Heart right ventricle (tissue), 16 donors: ENCODE data around the gene ITPR3. TPM values are rescaled to one million over a fixed set of nuclear protein-coding genes. Genes with fewer than 3 reads are reported as not detected.
"Not testable (repeated sequence)": the region's sequence is repeated elsewhere in the genome, so short reads cannot be mapped to it uniquely, and the experiment has no call there.

Experiments
- ATAC-seq, 8 donors: fragments of 200-7000 bp; cut with Tn5 transposase; one replicate each; pipeline ENCODE4 v1.9.1; 2020; ENCODE audit warnings: mild to moderate bottlenecking in 8 of 8, moderate library complexity in 8 of 8, moderate number of reproducible peaks in 1 of 8
- DNase-seq, 2 donors: peaks; one replicate each; pipeline ENCODE4 v3.0.0-alpha.2; 2020
- H3K27ac ChIP-seq, 10 donors: fragments of 200-600 bp; sonication (generic) in 2 of 10; one replicate each; pipeline versions ENCODE4 v1.5.0 to v1.8.0; 2020 to 2022; ENCODE audit warnings: mild to moderate bottlenecking in 3 of 10
- H3K27me3 ChIP-seq, 7 donors: fragments of 200-600 bp; one replicate each; pipeline ENCODE4 v1.8.0; 2021 to 2022; ENCODE audit warnings: mild to moderate bottlenecking in 2 of 7
- H3K36me3 ChIP-seq, 9 donors: fragments of 200-600 bp; sonication (generic) in 1 of 9; one replicate each; pipeline versions ENCODE4 v1.5.0 to v1.8.0; 2020 to 2022; ENCODE audit warnings: mild to moderate bottlenecking in 2 of 9
- H3K4me1 ChIP-seq, 9 donors: fragments of 200-600 bp; sonication (generic) in 1 of 9; one replicate each; pipeline versions ENCODE4 v1.5.0 to v1.8.0; 2020 to 2022; ENCODE audit warnings: mild to moderate bottlenecking in 4 of 9
- H3K4me3 ChIP-seq, 10 donors: fragments of 200-600 bp; sonication (generic) in 2 of 10; one replicate each; pipeline versions ENCODE4 v1.5.0 to v1.8.0; 2020 to 2022; ENCODE audit warnings: mild to moderate bottlenecking in 7 of 10, moderate library complexity in 2 of 10
- H3K9me3 ChIP-seq, 11 donors: fragments of 200-600 bp in 10 of 11; sonication (generic) in 2 of 11; one replicate each; pipeline versions ENCODE4 v1.5.0 to v1.8.0; 2013 to 2022; ENCODE audit warnings: mild to moderate bottlenecking in 2 of 11, control low read depth in 1 of 11, moderate library complexity in 1 of 11
- CTCF ChIP-seq, 9 donors: fragments of 200-600 bp; sonication (generic) in 2 of 9; IDR thresholded peaks; one replicate each; pipeline versions ENCODE4 v1.5.0 to v1.8.0; 2021 to 2022; ENCODE audit warnings: antibody characterized with exemption in 9 of 9, mild to moderate bottlenecking in 5 of 9, moderate library complexity in 1 of 9
- WGBS, 2 donors: extraction: QIAGEN DNeasy Blood & Tissue Kit; methylation state at CpG; one replicate each; pipeline ENCODE4 v1.1.7; 2013; ENCODE audit warnings: inconsistent platforms in 1 of 2; 5-methylcytosine and 5-hydroxymethylcytosine counted together
- intact Hi-C, 10 donors: fragments of 100-400 bp; cut with DNase I; formaldehyde crosslinking; loops; one replicate each; pipeline versions ENCODE4 v1.11.1 to v1.14.2; 2022
- polyA plus RNA-seq, 2 donors: library from polyadenylated mRNA; stranded (reverse); fragments of 200-250 nt; gene quantifications; one replicate each; pipeline ENCODE4 v1.2.3, GENCODE V29; 2013
- total RNA-seq, 10 donors: library from RNA; stranded (reverse); fragmentation: NEBNext Ultra II Directional in 3 of 10; extraction: Animal tissue kit (Norgen Biotek cat#: 25700) in 3 of 10; gene quantifications; one replicate each; pipeline versions ENCODE4 v1.2.1 to v1.2.4, GENCODE V29; 2021 to 2023
- donor health status: Arrhythmogenic right ventricular cardiomyopathy.
- donor health status: ischemic (EF 13 %, LVEDD 7.1; RV severe dilation, severe dysfunction).
- donor health status: healthy with polysubstance abuse.
- donor health status: DM: no; HTN: yes; CAD: no.
- donor health status: DM: no; HTN: no; CAD: no.
- donor health status: ischemic (EF 25% LVEDD 6.9; RV normal size, moderate dysfunction).
- donor health status: ischemic (EF 25% LVEDD 5.7; RV mildly dilated, moderate dysfunction).
- donor health status: healthy.
- donor health status: DM: yes; HTN: yes; CAD: no.
- donor health status: Ischemic cardiomyopathy.
- donor health status: ischemic (EF 35%, LVEDD 5.7; RV mildly dilated, moderate dysfunction).
- donor health status: nonischemic (EF 11% LVEDD 7.7; RV severe dilation, severe dysfunction).
- donor health status: DM: yes; HTN: yes; CAD: no.
- donor health status: PGD.
- donor health status: ischemic (EF 29% LVEDD 5.4; RV normal size, mild dysfunction).
- donor health status: nonischemic (EF 23%, LVEDD 6.1; RV moderate dilation, normal function).

Gene ITPR3
- total and polyA plus RNA-seq, 12 donors = 3.2 to 16.7 (median 6.0) TPM

GRCh38 chr6:33593414-33593727, 27.8 kb upstream of the ITPR3 start:
- intact Hi-C loops = loop anchor here in 1 of 10 donors (10.0 kb wide), 1 partner anchor 161 kb away; no protein-coding TSS in a partner anchor
- DNase-seq (no peak), ATAC-seq (no peak)
- H3K4me1 ChIP-seq = peaks cover 16 to 47% (median 27%) of the 10 kb centered on the region in 9 donors
- H3K4me3 ChIP-seq = peak overlapping the region in 5 of 10 donors; percentile 5 to 30 (median 14)
- peaks cover 0 to 11% (median 0%) of the 10 kb centered on the region in 7 donors for H3K27me3 ChIP-seq
- H3K27ac ChIP-seq = no peak overlapping the region
- no peak for TF ChIP-seq CTCF (IDR thresholded peaks at IDR 0.05)
- 40 to 47% methylated on average over 4 of the region's 4 CpGs for WGBS, 2 donors
- H3K9me3 ChIP-seq = no peaks in the 10 kb centered on the region
- no peaks in the 10 kb centered on the region for H3K36me3 ChIP-seq

DNA sequence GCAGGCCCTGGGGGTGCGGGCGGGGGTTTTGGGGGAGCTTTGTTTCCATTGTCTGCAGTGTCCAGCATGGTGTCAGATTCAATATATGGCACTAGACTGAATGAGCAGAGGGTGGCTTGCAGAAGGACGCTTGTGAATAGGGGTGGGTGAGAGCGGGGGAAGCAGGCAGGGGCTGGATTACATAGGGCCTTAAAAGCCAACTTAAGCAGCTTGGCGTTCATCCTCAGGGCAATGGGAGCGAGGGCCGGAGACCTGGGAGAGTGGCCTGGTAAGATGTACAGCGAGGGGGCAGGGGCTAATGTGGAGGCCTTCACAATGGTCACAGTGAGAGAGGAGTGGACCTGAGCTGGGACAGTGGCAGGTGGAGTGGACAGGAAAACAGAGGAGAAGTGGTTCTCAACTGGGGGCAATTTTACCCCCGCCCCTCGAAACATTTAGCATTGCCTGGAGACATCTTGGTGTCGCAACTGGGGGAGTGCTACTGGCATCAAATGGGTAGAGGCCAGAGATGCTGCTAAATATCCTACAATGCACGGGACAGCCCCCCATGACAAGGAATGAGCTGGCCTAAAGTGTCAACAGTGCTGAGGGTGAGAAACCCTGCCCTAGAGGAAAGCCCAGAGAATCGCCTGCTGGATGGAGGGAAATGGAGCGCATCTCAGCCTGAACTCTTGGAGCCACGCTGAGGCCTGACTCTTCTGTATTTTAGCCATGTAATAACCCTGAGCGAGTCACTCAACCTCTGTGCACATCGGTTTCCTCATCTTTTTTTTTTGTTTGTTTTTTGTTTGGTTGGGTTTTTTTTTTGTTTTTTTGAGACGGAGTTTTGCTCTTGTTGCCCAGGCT, 25.9 kb upstream of the ITPR3 start:
- no peaks in the 10 kb centered on the region for H3K36me3 ChIP-seq
- no peak for ATAC-seq
- H3K27ac ChIP-seq = no peak overlapping the region
- no peaks in the 10 kb centered on the region for H3K9me3 ChIP-seq
- peaks cover 0 to 11% (median 0%) of the 10 kb centered on the region in 7 donors for H3K27me3 ChIP-seq
- no peak for DNase-seq
- no peak overlapping the region for H3K4me3 ChIP-seq
- peaks cover 7 to 36% (median 16%) of the 10 kb centered on the region in 9 donors for H3K4me1 ChIP-seq
- intact Hi-C loops = loop anchor here in 1 of 10 donors (10.0 kb wide), 1 partner anchor 160 kb away; no protein-coding TSS in a partner anchor
- no peak for TF ChIP-seq CTCF (IDR thresholded peaks at IDR 0.05)
- WGBS, 2 donors = 91 to 94% methylated on average over 18 of the region's 18 CpGs

- peak overlapping the region in 6 of 10 donors; percentile 43 to 79 (median 66) for H3K27ac ChIP-seq
Observed at GRCh38 chr6:33596894-33597293, 24.2 kb upstream of the ITPR3 start.

DNA sequence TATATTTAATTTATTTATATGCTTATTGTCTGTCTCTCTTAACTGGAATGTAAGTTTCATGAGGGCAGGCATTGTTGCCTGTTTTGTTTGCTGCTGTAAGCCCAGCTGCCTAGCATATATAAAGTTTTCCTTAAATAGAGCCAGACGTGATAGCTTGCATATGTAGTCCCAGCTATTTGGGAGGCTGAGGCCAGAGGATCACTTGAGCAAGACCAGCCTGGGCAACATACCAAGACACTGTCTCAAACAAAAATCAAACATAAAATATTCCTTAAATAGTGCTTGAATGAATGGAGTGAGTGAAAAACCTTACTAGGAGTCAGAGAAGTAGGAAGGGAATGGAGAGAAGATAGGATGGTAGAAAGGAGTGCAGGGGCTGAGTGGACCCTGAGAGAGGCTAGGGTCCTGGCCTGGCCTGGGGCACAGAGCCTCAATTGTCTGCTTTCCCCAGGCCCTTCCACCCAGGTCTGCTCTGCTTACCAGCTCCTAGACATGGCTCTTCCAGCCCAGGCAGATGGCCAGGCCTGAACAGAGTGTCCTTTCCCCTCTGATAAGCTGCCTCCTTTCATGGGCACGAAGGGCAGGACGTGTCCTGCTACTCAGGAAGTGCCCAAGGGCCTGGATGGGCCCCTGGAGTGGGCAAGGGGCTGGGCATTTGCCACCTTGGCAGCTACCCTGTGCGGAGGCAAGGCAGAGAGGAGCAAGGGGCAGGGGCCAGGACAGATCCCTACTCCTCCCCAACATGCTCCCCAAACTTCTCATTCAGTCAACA, 23.4 kb upstream of the ITPR3 start:
- Histone ChIP-seq H3K4me1 (peaks cover 0 to 25% (median 7%) of the 10 kb centered on the region in 9 donors), H3K4me3 (no peak overlapping the region), H3K27me3 (peaks cover 0 to 8% (median 0%) of the 10 kb centered on the region in 7 donors), H3K27ac (peak overlapping the region; percentile 38 to 79 (median 64)), H3K36me3 (no peaks in the 10 kb centered on the region), H3K9me3 (no peaks in the 10 kb centered on the region)
- ATAC-seq (peak; percentile 63 to 96 (median 89)), DNase-seq (peak; percentile 66 to 69)
- WGBS, 2 donors = 47 to 51% methylated on average over 4 of the region's 4 CpGs
- TF ChIP-seq CTCF (IDR thresholded peaks at IDR 0.05) = no peak
- intact Hi-C loops = loop anchor here in 1 of 10 donors (10.0 kb wide), 1 partner anchor 157 kb away; no protein-coding TSS in a partner anchor

More at GRCh38 chr6:33596894-33597293, 24.2 kb upstream of the ITPR3 start:
- H3K9me3 ChIP-seq, H3K36me3 ChIP-seq, DNase-seq, ATAC-seq, H3K4me3 ChIP-seq: not testable (repeated sequence)
- peaks cover 0 to 26% (median 7%) of the 10 kb centered on the region in 9 donors for H3K4me1 ChIP-seq
- 88 to 93% methylated on average over 5 of the region's 5 CpGs for WGBS, 2 donors
- H3K27me3 ChIP-seq = peaks cover 0 to 11% (median 0%) of the 10 kb centered on the region in 7 donors
- intact Hi-C loops = loop anchor here in 1 of 10 donors (10.0 kb wide), 1 partner anchor 158 kb away; no protein-coding TSS in a partner anchor
